Islet precursor cell (in vitro differentiated cells): ENCODE results near the gene HOXA10.

Experiments used
- DNase-seq: peaks from one replicate; pipeline ENCODE4 v3.0.0-alpha.2; 2018

HOXA10 gene

DNA sequence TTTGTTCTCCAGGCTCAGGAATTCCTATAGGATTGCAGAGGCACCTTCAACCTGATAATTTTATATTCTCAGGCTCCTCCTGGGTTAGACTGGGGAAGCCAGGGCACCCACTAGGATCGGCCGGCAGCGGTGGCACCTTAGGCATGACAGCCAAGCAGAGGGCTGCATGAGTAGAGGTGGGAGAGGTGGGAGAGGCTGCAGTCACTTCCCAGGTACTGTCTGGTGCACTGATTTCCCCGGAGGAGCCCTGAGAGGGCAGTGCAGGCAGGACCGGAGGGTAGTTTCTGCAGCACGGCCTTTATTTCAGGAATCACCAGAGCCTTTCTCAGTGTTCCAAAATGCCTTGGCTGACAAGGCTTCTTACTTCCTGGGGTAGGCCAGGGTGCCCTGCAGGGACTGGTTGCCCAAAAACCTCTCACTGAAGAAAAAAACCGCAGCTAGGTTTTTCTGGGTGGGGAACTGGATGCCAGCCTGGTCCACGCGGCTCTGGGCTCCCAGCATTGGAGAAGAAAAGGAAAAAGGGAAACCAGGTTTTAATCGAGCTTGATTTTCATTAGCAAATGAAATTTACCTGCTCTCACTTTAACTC, 29.3 kb upstream of the HOXA10 start:
- DNase-seq: peak; percentile 59

DNA sequence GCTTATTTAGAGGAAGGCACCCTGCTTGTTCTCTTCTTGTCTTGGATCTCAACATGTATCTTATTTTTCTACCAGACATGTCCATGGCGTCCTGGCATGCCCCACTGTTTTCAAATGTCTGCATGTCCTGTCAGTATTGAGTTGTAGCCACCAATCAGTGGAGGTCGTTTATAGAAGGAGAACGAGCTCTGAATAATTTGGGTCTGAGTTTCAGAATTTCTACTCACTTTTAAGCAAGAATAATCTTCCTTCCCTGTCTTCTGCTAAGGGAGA, 28.7 kb upstream of the HOXA10 start:
- DNase-seq: no peak

DNA sequence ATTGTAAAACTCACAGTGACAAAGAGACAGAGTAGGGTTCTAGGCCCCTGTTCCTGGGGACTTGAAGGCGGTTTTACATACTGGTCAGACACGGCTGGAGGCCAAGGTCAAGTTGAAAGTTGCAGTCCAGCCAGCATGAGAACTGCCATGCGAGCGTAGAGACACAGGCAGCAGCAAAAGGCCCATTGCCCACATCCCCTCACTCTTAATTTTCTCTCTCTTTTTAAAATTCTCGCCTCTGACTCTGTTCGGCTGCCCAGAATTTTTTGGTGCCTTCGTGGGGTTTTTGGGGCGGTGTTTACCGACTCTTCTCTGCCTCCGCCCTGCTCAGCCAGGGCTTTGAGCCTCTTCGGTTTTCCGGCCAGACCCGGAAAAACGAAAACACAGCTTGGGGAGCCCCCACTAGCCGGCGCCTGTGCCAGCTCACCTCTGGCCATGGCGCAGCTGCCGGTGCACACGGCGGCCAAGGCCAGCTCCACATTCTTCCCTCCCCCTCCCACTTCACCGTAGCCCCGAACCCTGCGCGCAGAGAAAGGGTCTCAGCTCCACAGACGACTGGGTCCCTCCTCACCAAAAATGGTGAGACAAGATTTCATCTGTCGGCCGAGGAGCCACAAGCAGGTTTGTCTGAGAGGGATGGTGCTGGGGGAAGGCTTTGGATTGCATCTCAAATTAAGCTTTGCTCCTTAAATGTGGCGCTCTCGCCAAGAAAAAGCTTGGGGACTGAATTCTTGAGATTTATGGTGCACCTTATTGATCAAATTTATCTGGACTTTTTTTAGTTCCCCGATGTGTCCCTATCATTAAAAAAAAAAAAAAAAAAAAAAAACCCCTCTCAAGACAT, 28.1 kb upstream of the HOXA10 start:
- peak; percentile 53 for DNase-seq

DNA sequence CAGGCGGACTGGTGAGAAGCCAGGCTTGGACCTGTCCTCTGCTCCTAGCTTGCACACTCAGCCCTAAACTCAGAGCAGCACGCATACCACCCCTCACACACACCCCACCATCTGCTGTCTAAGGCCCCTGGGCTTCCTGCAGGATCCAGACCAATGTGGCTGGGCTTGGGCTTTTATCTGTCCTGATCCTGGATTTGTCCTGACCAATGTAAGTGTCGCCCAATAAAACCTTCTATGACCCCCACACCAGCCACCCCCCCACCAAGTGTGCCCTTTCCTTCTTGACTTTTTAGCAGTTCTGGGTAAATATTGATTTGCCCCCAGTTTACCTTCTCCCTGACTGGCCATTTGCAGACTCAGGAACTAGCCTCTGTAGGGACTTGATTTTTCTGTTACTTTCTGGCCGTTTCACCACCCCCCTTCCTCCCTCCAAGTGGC, 27.5 kb upstream of the HOXA10 start:
- peak; percentile 52 for DNase-seq

DNA sequence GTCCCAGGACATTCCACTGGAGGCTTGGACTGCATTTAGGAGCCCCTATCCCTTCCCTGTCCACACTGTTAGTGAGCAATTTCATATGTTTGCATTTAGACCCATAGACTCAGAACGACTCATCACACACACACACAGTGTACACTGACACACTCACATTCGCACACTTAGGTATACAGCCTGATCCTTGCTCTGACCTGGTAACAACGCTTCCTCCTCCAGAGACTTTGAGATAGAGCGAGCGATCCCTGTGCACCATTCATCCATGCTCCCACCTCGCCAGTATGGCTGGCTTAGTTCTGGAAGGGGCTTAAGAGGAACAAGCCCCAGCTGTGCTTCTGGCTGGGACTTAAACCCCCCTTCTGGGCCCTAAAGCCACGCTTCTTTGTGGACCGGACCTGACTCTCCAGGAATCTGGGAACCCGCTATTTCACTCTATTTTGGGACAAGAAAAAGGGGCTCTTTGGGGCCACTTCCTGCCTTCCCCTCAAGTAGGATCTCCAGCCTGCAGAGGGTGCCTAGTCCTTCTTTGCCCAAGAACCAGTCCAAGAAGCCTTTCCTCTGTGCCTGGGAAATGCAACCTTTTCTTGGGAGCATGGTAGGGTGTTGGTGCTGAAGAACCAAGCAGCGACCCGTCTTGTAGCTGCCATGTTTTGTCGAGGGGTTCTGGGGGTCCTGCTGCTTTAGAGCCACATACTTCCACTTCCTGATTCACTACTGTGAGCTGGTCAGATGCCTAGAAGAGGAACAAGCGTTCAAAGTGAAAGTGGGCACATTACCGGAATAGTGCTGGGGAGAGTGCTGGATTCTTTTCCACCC, 26.9 kb upstream of the HOXA10 start:
- DNase-seq: peak; percentile 58

DNA sequence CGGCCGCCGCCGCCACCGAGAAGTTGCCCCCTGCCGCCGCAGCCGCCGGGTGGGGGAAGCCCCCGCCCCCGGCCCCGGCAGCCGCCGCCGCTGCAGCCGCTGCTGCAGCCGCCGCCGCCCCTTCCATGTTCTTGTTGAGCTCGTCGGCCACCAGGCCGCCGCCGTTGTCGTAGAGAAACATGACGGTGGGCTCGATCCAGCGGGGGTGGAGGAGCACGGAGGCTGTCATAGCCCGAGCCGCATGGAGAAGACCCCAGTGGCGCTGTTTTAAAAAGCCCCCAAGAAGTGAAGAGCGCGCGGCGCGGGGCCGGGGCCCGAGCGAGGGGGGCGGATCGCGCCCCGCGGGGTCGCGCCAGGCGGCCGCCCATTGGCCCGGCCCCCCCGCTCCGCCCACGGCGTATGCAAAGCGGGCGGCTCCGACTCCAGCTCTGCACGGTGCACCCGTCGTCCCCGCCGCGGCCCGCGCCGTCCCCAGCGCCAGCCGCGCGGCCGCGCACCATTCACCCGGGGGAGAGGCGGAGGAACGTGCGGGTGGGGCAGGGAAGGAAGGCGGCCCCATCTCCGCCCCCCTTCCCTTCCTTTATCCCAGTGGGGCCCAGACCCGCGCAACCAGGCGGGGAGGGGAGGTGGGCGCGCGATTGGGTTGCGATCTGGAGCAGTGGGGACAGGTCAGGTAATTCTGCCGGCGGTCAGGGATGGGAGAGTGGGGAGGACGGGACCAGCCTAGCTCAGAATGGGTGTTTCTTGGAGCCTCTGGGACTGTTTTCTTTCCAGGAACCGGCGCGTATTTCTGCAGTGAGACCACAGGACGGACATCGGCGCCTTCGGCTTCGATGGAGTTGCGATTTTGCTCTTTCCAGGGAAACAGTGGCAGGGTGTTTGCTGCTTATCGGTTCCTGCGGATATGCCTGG, 26.0 kb upstream of the HOXA10 start, which contains the start of gene HOXA13:
TSS of gene HOXA13 (minus strand) at position 243 of the 912 bp plus-strand sequence. CDS start at position 229, 14 bp downstream.
- DNase-seq: peak; percentile 86

DNA sequence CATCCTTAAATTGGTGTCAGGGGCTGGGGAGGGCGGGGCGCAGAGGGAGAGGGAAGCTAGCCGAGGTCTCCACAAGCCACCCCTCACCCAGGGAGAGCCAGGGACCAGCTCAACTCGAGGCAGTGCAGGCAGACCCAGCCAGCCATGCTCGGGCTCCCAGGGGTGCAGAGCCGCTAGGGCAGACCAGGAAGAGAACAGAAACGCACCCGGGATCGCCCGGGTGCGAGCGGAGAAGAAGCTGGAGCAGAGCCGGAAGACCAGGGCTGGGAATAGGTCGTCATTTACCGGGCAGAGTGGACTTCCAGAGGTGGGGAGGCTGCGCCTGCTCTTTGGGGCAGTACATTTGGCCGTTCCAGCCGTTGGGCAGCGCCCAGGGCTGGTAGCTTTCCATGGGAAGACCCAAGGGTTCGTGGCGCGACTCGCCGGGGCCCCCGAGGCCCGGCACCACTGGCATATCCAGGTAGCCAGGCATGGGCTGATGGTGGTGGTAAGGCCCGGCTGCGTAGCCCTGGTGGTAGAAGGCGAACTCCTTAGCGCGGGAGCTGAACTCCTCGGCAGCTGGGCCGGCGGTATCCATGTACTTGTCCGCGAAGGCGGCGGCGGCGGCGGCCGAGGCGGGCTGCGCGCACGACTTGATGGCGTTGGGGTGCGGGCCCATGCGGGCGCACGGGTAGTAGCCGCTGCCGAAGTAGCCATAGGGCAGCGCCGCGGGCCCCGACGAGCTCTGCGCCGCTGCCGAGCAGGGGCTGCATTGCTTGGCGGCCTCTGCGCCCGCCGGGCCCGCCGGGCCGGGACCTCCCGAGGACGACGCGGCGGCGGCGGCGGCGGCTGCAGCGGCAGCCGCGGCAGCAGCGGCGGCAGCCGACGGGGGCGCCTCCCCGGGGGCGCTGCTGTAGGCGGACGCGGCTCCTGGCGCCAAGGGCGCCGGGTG, 25.0 kb upstream of the HOXA10 start:
- DNase-seq: peak; percentile 72

DNA sequence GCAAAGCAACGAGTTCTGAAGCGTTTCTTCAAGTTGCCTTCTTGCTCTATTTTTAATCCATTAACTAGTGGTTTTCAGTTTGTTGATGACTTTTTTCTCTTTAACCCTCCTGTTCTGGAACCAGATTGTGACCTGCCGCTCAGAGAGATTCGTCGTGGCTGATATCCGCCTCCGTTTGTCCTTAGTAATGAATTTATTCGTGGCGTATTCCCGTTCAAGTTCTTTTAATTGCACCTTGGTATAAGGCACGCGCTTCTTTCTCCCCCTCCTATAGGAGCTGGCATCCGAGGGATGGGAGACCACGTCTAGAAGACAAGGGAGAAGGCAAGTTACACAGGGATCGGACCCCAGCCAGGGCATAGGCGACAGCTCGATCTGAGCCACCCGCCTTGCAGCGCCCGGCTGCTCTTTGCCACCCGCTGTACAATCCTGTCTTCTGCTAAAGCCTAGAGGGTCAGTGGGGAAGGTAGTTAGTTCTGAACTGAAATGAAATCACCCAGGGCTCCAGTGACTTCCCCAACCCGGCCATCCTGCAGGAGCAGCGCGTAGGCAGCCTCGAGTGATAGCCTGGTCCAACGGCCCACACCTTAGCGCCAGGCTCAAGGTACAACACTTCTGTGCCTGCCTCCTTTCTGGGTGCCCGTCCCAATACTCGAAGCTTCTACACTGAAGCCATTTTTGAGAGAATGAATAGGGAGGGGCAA, 24.2 kb upstream of the HOXA10 start:
- DNase-seq: peak; percentile 60

DNA sequence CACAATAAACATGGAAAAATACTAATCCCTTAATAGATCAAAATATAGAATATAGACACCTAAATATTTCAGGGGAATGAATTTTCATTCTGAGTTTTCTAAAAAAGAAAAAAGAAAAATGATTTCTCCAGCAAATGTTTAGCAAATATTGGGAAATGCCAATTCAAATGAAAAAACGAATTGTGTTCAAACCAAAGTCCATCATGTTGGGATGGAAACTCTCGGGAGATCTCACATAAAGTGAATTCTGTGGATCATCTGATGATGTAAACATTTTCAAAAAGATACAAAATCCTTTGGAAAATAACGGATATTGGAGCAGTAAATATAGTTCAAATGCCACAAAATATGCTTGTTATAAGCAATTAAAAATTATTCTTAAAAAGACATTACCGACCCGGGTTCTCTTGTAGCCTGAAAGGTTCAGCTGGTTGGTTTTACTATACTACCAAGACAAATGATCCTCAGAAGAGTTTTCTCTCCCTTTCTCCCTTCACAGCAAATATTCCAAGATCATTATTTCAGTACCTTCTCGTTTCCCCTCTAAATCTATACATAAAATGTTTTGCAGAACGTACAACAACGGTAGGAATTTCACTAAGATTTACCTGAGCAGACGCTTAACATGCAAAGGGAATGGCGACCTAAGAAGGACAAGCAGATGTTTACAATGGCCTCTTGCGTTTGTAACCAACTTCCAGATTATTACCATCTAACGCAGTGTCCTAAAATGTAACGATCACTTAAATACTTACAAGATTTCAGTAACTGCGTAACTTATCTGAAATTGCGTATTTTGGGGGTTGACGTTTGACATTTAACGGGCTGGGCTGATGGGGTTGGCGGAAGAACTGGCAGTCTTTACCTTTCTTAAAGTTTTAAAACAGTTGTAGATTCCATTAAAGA, 23.3 kb upstream of the HOXA10 start:
- DNase-seq: no peak

DNA sequence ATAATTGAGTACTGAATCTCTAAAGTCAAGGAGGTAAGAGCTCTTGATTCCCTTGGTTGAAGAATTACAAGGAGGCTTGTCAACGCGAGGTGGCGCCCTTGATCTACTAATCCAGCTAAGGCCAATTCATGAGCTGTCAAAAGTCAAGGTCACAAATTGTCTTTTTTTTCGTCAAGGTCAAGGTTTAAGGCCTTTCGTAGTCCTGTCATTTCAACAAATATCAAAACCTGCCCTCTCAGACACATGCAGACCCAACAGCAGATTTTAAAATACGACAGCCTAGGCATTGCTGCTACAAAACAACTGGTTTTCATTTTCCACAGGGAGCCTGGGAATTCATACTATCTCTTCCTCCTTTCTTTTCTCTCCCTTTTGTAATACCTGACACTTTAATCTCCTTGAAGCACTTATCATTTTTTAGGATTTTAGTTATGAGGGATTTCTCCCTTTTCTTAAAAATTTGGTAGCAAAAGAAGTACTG, 22.2 kb upstream of the HOXA10 start:
- DNase-seq: peak; percentile 87

DNA sequence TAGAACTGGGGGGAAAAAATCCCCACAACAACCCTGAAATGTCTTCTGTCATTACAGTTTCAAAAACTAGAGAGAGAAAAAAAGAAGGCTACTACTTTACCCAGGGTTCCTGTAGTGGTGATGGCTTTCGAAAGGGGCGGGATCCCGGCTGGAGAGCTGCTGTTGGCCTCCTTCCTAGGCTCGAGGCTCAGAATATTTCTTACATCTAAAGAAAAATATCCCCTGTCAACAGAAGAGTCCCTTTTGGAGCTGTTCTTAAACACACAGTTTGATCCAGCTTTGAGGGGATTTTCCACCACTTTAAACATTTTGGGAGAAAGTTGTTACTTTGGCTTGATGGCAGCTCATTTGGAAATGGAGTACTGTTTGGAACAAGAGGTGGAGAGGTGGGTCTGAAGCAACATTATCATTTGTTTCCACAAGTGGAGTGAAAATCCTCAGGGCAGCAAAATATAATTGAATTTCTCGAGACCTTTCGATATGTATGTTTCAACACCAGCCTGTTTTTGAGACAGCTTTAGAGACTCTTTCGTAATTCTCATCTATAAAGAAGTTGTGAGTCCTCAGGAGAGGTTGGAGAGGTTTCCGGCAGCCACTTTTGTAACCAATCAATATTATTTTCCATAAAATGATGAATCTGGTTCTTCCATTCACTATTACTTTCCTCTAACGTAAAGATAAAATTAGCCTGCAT, 20.7 kb upstream of the HOXA10 start:
- no peak for DNase-seq

DNA sequence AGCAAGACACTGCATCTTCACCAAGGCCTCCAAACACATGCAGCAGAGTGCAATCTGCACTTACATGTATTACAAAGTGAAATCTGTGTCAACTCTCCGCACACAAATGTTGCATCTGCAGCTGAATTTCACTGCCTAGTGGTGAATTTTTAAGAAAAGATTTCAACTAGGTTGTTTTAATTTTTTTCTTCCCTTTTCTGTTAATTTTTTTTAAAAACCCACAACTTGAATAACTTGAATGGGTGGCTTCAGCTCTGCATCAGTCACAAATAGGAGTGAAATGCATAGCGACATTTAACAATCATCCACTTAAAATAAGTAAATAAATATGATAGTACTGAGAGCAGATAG, 19.9 kb upstream of the HOXA10 start:
- no peak for DNase-seq

DNA sequence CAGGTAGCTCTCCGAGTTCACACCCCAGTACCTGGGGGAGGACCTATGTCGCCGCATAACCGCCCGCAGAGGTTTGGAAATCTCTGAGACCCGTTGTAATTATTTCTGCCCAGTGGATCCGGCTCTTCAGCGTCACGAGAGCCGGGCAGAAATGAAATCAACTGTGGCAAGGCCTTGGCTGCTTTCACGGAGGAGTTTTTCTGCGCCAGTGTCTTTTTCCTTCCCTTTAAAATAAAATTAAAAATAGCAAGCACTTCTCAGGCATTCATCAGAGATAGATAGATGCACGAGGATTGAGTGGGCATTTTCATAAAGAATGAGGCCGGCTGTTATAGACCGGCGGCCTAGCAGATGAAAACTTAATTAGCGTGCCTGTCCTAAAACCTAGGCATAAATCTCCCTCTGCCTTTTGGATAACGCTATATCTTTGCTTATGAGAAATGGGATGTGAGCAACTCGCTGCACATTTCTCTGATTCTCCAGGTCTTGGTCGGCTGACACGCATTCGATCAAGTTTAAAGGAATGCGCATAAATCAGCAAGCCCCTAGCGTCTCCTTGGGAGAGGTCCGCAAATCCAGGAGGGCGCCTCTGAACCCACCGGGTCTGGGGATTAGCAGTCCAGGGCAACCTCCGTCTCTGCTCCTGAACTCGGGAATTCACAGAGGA, 19.3 kb upstream of the HOXA10 start:
- DNase-seq: peak; percentile 57

DNA sequence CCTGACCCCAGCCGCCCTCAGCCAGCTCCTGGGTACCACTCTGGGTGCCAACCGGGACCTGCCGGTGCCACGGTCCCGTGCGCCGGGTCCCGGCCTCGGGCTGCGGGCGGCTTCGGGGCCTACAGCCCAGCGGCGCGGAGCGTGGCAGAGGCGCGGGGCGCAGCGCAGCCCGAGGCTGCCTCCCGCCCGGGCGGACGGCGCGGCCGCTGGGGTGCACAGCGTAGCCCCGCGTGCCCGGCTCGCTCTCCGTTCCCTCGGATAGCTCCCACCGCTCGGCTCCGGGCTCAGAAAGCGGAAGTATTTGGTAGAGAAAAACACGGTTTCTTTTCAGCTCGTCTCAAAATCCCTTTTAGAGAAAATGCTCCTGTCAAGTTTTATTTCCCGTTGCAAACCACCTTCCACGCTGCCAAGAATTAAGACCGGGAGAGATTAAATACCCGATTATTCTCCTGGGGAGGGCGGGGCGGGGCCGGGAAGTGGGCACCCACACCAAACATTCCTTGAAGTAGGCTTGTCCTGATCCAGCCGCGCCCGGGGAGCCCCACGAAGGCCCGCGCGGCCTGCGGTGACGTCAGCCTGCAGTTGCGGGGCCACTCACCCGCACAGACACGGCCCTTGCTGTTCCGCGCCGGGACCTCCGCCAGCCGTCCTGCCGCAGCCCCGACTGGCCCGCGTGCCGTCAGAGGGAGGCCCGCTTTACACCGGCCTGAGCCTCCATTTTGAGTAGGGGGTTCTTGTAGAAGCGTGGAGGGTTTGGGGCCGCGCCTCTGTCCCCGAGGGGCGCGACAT, 18.6 kb upstream of the HOXA10 start:
- peak; percentile 57 for DNase-seq

DNA sequence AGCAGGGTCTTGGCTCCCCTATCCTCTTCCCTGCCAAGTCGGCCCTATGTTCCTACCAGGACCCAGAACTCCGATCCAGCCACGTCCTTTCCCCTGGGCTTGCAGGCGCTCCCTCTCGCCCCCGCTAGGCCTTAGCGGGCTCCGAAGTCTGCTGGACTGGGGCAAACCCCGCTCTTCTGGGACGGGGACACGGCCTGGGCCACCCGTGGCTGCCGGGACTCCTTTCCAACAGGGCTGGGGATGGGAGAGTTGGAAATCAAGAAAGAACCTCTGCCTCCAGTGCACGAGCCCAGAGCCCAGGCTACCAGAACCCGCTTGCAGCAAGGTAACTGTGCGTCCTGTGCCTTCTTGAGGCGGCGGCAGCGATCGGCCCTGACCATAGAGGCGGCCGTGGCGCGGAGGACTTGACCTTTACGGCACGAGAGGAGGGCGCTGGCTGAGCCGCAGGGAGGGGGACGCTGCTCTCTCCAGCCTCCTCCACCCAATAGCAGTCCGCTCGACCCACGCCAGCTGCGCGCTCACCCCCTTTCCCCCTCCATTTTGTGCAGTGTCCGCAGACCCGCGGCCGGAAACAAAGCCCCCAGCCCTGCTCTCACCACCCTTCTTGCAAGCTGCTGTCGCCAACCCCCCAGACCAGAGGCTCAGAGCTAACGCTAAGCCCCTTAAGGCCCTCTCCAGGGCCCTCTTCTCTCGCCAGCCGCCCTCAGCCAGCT, 17.9 kb upstream of the HOXA10 start:
- peak; percentile 74 for DNase-seq

DNA sequence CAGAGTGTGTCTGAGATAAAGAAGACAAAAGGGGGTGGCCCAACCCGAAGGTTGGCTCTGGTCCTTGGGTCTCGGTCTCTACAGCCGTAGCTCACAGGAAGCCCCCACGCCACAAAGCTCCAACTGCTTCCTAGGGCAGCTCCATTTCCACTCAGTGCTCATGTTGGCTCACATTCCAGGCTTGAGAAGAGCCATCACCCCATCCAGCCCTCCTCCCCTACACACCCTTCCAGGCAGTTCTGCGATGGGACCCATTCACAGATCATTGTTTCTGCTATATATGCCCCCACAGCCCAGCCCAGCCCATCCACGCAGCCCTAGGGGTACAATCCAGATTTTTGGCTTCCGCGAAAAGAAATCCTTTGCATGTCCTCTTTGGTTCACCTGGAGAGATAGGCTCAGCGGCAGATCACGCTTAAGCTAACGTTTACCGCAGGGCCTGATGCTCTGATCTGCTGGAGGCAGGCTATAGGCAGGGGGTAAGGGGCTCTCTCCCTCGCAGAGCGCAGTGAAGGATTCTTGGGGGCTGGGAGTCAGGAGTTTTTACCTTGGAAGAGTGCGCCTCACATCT, 17.1 kb upstream of the HOXA10 start:
- peak; percentile 52 for DNase-seq
